GM03348 (cell line): Measurements from ENCODE around the gene MADCAM1.

Experiments used
- DNase-seq: peaks from one replicate; pipeline ENCODE4 v3.0.0; 2012; ENCODE audit warnings: low spot score

MADCAM1 gene

GRCh38 chr19:532561-533363, 36.5 kb downstream of the MADCAM1 start:
- DNase-seq, result peak; percentile 78

DNA sequence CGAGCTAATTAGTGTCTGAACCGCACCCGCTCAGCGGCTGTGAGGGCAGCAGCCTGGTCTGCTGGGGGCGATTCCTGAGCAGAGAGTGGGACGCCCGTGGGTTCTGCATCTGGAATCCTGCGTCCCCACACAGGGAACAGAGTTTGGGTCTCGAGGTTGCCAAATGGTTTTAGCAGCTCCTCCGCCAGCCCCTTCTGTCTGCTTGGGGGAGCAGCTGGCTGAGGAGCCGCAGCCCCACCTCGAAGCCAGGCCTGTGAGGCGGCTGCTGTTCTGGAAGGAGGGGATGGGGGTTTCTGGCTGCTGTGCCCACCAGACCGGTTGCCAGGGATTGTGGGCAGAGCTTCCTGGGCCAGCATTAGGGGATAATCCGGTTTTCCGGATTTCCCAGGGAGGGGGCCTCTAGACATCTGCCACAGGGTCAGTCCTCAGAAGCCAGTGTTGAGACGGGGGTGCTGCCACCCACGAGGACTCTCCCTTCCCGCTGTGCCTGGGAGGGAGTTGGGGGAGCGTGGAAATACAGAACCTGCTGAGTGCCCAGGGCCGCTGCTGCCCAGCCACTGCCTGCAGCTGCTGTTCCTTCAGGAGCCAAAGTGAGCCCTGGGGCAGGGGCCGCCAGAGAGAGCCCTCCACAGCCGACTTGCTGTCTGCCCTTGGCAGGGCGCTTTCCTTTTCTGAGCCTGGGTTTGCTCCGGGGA, 37.2 kb downstream of the MADCAM1 start:
- no peak for DNase-seq

DNA sequence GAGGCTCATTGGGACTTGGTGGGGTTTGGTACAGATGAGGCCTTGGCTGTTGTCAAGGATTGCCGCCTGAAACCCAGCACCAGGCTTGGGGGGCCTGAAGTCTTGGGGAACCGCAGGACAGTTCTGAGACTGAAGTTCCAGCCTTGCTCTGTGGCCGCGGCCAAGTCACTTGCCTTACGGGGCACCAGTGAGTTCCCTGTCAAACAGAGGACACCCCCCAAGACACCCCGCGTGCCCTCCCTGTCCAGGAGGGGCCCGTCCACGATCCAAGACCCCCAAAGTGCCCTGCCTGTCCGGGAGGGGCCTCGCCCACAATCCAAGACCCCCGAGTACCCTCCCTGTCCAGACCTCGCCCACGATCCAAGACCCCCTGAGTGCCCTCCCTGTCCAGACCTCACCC, 37.8 kb downstream of the MADCAM1 start:
- DNase-seq, result no peak

DNA sequence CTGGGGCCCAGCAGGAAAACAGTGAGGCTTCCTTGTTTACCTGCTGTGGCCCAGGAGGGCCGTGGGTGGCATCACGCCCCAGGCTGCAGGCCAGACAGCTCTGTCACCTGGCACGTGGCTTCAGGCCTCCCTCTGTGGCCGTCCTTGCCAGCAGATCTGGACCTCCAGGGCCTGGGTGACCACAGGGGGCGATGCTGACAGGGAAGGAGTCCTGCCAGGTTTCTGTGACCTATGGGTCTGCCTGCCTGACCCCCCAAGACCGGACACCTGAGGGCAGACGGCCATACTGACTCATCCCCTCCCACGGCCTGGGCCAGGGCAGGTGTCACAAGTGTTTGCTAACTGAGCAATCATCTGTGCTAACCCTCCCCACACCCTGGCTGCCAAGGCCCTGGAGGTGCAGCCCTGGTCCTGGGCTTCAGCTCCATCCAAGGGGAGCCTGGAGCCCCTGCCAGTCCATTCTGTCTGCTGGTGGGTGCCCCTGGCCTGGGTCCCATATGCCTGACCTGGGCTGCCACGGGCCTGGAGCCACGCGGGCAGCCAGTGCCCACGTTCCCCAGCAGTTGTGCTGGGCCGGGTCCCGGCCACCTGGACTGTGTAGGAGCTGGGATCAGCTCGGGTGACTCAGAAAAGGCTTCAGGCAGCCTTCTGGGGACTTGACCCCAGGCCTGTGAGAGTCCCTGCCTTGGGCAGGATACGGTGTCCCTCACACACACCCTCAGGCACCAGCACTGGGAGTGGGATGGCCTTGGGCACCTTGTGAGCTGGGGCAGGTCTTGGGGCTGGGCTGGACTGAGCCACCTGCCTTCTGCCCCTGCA, 38.9 kb downstream of the MADCAM1 start:
- no peak for DNase-seq

- no peak for DNase-seq
Observed at GRCh38 chr19:536031-536880, 40.0 kb downstream of the MADCAM1 start.

DNA sequence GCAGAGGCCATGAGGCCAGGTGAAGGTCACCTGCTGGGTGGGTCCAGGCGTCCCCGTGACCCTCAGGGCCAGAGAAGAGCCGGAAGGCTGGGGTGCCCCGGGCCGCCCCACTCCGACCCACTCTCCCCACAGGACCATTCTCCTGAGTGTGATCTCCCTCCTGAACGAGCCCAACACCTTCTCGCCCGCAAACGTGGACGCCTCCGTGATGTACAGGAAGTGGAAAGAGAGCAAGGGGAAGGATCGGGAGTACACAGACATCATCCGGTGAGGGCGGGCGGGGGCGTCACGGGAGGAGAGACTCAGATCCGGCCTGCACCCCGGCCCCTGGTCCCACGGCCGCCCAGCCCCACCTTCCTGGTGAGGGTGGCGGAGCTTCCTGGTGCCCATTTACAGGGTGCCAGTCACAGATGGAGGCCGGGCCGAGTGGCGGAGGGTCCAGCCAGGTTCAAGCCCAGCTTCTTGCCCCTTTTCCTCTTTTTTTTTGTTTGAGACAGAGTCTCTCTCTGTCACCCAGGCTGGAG, 40.7 kb downstream of the MADCAM1 start:
- DNase-seq, result no peak

DNA sequence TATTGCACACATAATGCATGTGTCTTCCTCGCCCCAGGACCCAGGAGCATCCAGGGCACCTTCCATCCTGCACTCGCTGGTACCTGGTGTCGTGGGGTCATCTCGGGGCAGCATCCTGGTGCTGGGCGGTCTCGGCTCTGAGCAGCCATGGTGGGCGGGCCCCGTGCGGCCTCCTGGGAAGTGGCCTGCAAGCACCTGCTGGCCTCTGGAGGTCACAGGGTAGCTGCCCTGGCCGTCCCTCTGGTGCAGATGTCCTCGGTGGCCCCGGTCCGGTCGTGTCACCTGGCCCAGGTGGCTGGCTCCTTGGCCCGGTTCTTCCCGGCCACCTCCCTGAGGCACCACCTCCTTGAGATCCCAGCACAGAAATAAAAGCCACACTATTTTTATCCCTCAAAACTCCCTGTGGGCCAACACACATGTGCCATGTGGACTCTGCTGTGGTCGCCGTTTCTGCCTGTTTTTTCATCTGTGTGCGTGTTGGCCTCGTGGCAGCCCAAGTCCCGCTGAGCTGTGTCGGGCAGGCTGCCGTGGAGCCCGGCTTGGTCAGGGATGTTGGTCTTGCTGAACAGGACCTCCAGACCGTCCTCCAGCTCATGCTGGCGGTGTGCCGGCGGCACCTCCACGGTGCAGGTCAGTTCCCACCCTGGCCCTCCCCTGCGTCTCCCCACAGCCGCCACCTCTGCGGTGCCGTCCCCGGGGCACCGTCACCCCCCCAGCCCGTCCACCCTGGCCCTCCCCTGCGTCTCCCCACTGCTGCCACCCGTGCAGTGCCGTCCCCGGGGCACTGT, 42.5 kb downstream of the MADCAM1 start:
- no peak for DNase-seq

GRCh38 chr19:539429-540030, 43.2 kb downstream of the MADCAM1 start:
- no peak for DNase-seq

DNA sequence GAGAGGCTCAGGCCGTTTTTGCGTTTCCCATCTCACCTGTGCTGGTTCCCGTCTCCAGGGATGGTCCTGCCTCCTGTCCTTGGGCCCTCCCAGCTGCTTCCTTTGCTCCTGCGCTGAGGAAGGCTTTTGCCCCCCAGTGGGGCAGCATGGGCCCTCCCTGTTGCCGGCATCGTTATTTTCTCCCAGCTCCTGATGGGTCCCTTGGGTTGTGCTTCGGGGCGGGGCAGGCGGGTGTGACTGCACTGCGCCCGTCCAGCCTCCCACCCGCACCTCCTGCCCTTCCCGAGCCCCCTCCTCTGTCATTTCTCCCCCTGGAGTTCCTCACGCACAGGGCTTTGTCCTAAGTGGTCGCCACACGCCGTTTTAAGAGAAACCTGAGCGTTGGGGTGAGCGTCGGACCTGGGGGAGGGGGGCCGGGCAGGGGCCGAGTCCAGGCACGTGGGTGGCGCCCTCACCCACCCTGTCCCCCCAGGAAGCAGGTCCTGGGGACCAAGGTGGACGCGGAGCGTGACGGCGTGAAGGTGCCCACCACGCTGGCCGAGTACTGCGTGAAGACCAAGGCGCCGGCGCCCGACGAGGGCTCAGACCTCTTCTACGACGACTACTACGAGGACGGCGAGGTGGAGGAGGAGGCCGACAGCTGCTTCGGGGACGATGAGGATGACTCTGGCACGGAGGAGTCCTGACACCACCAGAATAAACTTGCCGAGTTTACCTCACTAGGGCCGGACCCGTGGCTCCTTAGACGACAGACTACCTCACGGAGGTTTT, 44.8 kb downstream of the MADCAM1 start:
- DNase-seq, result no peak

- no peak for DNase-seq
Observed at GRCh38 chr19:541699-542098, 45.4 kb downstream of the MADCAM1 start.

DNA sequence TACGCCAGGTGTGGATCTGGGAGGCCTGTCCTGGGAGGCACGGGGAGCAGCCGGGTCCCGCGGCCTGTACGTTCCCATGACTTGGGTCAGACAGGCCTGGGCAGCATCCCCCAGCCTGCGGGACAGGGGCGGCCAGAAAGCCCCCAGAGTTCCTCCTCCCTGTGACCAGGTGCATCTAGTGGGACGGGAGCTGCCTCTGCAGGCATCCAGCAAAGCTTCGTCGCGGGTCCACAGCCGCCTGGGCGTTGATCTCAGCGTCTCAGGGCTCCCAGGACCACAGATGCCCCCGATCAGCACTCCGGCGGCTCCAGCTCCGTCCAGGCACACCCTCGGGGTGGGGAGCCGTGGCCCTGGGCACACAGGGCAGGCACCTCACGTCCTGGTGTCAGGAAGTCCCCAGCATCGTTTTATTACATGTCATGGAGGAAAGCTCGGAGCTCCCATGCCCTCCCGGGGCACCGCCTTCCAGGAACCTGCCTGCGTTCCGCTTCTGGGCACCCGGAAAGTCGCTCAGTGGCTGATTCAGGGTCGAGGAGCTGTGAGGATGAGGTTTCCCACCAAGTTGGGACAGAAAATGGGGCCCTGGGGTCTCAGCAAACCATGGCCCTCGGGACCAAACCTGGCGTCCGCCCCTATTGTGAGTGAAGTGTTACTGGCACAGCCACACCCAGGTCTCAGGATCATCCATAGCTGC, 46.0 kb downstream of the MADCAM1 start:
- no peak for DNase-seq

- no peak for DNase-seq
Observed at GRCh38 chr19:543910-544608, 47.8 kb downstream of the MADCAM1 start, which contains the start of gene GZMM. Gene GZMM, plus strand, starts transcription at chr19:544053. Its CDS starts 19 bp downstream, at chr19:544072.

DNA sequence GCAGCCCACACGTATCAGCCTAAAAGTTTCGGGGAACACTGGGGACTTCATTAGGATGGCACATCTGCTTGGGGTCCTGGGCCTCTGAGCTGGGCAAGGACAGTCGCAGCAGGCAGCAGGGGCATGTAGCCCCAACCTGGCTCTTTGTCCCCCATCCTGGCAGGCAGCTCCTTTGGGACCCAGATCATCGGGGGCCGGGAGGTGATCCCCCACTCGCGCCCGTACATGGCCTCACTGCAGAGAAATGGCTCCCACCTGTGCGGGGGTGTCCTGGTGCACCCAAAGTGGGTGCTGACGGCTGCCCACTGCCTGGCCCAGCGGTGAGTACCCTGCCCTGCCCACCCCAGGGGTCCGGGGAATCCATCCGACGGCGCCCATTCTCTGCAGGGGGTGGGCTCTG, 50.8 kb downstream of the MADCAM1 start:
- DNase-seq, result no peak

GRCh38 chr19:547836-548720, 51.8 kb downstream of the MADCAM1 start:
- no peak for DNase-seq

DNA sequence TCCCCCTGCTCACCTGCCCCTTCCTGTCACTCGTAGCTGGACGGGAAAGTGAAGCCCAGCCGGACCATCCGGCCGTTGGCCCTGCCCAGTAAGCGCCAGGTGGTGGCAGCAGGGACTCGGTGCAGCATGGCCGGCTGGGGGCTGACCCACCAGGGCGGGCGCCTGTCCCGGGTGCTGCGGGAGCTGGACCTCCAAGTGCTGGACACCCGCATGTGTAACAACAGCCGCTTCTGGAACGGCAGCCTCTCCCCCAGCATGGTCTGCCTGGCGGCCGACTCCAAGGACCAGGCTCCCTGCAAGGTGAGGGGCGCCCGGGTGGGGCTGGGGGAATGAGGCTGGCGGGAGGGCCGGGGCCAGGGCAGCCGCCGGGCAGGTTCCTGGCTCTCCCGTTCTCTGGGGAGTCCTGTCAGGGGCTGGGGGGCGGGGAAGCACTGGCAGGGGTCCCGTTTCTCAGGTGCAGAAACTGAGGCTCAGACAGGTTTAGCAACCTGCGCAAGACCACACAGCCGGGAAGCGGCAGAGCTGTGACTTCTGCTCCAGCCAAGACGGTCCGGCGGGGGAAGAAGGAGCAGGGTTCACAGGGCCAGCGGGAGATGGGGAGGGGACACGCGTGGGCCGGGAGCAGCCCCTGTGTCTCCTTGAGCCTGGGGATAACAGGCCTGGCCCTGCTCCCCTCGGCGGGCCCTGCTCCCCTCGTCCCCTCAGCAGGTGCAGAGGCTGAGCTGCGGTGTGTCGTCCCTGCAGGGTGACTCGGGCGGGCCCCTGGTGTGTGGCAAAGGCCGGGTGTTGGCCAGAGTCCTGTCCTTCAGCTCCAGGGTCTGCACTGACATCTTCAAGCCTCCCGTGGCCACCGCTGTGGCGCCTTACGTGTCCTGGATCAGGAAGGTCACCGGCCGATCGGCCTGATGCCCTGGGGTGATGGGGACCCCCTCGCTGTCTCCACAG, 52.9 kb downstream of the MADCAM1 start:
- no peak for DNase-seq

- DNase-seq, result no peak
Observed at GRCh38 chr19:554817-555216, 58.5 kb downstream of the MADCAM1 start.
